ENCODE measurements around the gene PILRA.
"Not testable (repeated sequence)": the region's sequence is repeated elsewhere in the genome, so short reads cannot be mapped to it uniquely, and the experiment has no call there.

PILRA gene

DNA sequence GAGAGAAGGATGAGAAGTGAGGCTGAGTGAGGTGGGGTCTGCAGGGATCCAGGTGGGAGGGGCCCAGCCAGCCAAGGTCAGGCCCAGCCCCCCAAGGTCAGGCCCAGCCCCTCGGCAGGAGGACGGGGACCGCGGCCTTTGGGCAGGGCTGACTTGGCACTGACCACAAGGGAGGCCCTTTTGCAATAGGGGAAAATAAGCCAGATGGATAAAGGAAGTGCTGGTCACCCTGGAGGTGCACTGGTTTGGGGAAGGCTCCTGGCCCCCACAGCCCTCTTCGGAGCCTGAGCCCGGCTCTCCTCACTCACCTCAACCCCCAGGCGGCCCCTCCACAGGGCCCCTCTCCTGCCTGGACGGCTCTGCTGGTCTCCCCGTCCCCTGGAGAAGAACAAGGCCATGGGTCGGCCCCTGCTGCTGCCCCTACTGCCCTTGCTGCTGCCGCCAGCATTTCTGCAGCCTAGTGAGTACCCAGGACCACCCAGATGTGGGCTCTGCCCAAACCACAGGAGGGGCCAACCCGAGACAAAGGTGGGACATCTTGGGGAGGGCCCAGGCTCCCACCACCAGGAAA lies at the start of gene PILRA:
PILRA (plus strand) TSS at position 227 of the 571 bp plus-strand sequence; CDS start at position 397, 170 bp downstream.
- no peak for DNase-seq

DNA sequence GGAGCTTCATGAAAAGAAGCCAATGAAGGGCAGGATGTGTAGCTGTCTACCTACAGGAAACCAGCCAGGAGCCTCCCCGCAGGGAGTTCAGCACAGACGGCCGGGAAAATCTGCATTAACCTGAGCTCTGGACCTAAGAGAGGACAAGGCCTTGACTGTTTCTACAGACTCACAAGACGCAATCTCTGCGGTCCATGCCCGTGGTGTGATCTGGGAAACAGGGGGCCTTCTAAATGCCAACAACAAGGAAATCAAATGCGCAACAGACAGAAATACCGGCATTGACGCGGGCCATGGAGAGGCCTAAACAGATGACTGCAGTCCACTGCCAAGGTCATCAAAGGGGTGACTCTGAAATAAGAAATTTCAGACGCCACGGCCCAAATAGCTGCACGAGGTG lies 49.1 kb upstream of the PILRA start:
- not testable (repeated sequence) for DNase-seq

DNA sequence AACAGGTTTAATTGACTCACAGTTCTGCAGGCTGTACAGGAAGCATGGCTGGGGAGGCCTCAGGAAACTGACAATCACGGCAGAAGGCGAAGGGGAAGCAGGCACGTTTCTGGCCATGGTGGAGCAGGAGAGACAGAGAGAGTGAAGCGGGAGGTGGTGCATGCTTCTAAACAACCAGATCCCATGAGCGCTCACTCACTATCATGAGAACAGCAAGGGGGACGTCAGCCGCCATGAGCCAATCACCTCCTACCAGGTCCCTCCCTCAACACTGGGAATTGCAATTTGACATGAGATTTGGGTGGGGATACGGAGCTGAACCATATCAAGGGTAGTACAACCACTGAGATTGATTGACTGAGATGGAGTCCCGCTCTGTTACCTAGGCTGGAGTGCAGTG lies 47.6 kb upstream of the PILRA start:
- DNase-seq: not testable (repeated sequence)

GRCh38 chr7:100326914-100327313 lies 46.4 kb upstream of the PILRA start:
- DNase-seq: not testable (repeated sequence)

DNA sequence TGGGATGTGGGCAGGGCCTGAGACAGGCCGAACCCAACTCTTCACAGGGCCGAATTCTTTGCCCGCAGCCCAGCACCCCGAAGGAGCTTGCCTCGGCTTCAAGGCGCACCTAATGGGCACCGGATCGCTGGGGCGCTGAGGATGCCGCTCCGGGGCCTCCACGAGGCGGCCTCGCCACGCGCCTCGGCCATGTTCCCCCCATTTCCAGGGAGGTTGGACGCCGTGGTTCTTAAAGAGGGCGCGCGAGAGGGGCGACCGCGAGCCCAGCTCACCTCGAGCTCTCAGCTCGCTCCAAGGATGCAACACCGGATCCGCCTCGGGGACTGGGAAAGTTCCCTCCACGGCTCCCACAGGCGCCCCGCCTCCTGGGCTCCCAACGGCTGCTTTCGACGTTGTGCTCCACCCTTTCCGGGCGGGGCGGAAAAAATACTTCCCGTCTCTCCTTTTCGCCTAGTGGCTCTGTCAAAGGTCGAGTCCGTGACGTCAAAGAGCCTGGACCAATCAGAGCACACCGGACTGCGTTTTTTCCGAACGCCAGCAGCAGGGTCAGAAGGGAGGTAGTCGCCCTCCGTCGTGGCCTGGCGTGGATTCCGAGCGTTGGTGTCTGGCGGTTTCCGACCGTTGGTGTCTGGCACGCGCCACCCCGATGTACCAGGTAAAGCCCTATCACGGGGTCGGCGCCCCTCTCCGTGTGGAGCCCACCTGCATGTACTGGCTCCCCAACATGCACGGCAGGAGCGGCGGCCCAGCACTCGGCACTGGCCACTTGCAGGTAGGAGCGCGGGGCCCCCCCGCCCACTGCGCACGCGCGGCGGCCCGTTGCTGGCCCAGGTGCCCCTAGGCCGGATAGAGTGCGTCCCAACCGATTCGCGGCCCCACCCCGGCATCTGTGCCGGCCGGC lies 37.5 kb upstream of the PILRA start:
- DNase-seq: peak; percentile 99

DNA sequence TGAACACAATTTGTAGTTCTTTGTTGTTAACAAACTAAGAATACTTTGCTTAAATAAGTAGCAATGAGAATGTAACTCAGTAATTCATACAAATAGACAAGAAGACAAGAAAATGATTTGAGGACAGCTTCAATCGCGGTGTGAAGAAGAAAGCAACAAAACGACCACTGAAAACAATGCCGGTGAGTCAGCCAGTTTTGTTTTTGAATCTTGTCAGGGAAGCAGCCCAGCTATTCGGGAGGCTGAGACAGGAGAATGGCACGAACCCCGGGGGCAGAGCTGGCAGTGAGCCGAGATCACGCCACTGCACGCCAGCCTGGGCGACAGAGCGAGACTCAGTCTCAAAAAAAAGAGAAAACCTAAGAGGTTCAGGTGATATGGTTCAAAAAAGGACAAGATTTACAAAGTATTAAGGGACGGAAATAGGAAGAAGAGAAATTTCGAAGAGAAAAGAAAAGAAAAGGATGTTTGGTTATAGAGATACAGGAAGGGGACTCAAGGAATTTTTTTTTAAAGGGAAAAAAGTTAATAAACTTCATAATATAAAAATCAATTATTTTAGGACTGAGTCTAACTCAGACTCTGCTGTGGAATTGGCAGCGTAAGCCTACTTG lies 35.1 kb upstream of the PILRA start:
- DNase-seq: not testable (repeated sequence)

DNA sequence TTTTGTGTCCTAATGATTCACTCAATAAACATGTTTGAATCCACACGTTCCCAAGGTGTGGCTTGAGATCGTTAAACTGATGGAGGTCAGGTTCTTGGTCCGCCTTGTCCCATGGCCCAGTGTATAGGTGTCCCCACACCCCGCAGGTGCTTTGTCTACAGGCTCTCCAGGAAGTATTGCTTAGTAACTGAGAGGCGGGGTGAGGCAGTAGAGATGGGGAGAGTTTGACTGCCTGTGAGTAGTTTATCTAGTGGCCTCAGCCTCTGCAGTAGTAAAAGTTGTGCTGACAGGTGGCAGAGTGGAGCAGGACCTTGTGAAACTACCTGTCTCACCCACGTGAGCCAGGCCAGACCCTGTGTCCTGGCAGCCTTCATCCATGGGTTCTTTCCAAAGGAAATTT lies 32.0 kb upstream of the PILRA start:
- not testable (repeated sequence) for DNase-seq

DNA sequence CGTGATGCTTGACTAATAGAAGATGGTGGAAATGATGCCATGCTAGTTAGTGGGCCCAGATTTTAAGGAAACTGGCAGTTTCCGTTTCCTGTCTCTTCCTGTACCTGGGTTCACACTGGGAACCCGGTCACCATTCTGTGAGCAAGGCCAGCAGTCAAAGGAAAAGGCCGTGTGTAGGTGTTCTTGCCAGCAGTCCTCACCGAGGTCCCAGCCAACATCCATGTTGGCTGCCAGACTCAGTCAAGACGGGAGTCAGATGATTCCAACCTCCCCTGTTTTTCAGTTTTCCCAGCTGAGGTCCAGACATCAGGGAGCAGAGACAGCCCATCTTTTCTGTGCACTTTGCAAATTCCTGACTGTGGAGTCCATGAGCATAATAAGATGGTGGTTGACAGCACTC lies 30.5 kb upstream of the PILRA start:
- no peak for DNase-seq

GRCh38 chr7:100344124-100344559 lies 29.1 kb upstream of the PILRA start:
- not testable (repeated sequence) for DNase-seq

GRCh38 chr7:100344560-100345287 lies 28.6 kb upstream of the PILRA start:
- peak; percentile 48 for DNase-seq

DNA sequence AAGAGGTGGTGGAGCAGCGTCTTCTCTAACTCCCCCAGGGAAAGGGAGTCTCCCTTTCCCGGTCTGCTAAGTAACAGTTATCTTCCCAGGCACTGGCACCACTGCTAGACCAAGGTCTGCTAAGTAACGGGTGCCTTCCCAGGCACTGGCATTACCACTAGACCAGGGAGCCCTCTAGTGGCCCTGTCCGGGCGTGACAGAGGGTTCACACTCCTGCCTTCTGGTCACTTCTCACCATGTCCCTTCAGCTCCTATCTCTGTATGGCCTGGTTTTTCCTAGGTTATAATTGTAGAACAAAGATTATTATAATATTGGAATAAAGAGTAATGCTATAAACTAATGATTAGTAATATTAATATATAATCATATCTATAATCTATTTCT lies 28.0 kb upstream of the PILRA start:
- peak; percentile 58 for DNase-seq

- no peak for DNase-seq
These were observed 26.4 kb upstream of the PILRA start for GRCh38 chr7:100346921-100347320.

GRCh38 chr7:100348805-100349204 lies 24.5 kb upstream of the PILRA start:
- no peak for DNase-seq

DNA sequence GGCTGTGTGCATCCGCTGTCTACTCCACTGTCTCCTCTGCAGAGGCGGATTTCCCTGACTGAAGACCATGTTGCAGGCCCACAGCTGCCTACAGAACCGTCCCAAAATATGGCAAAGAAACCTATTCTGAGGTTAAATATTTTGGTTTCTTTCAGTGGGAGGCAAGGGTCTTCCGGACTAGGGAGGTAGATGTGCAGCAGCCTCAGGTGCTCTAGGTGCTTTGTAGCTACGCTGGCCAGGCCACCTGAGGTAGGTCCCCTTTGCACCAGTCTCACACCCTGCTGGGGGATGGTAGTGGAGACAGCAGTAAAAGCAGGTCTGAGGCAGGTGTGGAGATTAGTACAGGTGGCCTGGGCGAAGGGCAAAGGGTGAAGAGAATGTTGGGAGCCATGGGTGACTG lies 23.5 kb upstream of the PILRA start:
- no peak for DNase-seq

GRCh38 chr7:100351657-100352058 lies 21.6 kb upstream of the PILRA start:
- no peak for DNase-seq

- not testable (repeated sequence) for DNase-seq
These were observed 21.0 kb upstream of the PILRA start for GRCh38 chr7:100352230-100352781.

DNA sequence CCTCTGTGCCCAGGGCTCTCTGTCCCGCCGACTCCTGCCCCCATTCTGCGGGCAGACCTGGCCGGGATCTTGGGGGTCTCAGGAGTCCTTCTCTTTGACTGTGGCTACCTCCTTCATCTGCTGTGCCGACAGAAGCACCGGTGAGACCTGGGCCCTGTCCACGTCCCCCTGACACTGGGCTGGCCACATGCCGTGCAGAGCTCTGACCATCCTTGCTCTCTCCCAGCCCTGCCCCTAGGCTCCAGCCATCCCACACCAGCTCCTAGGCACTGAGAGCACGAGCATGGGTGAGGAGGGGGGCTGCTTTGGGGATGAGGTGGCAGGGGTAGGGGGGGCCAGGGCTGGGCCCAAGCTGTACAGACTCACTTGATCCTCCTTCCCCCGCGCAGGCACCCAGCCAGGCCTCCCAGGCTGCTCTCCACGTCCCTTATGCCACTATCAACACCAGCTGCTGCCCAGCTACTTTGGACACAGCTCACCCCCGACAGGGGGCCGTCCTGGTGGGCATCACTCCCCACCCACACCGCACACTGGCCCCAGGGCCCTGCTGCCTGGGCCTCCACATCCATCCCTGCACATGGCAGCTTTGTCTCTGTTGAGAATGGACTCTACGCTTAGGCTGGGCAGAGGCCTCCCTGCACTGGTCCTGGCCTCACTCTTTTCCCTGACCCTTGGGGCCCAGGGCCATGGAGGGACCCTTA lies 20.2 kb upstream of the PILRA start:
- no peak for DNase-seq

GRCh38 chr7:100353685-100354330 lies 19.5 kb upstream of the PILRA start:
- DNase-seq: no peak

GRCh38 chr7:100356416-100357068 lies 16.7 kb upstream of the PILRA start:
- no peak for DNase-seq

- no peak for DNase-seq
These were observed 16.1 kb upstream of the PILRA start for GRCh38 chr7:100357131-100357561.
